Measurements from ENCODE around the gene IZUMO3. TPM values are rescaled to one million over a fixed set of nuclear protein-coding genes. Genes with fewer than 3 reads are reported as not detected.

The IZUMO3 gene
- total and polyA plus RNA-seq, 2 of the 13 experiments (the other 11 are each of a cell fraction or from before 2014, with no cell fraction given) = not detected

DNA sequence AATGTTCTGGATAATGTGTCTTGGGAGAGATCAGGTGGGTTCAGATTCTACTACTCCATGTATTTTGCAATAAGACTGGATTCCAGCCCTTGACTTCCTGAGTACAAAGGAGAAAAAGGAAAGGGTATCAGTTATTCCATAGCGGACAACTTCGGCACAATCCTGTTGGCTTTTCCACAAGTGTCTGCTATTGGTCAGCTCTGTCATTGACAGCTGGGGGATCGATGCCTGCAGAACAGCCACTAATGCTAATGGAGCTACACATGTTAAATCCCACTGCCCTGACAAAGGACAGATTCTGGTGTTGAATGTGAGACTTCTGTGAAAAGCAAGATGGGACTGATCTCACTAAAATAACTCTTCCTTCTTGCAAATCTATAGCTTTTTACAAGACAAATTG lies 41.2 kb downstream of the IZUMO3 start:
- Histone ChIP-seq H3K4me1 (ENCODE audit: insufficient read depth, low read length) (no peaks in the 10 kb centered on the region), H2AFZ (ENCODE audit: low read length) (no peak overlapping the region), H3K27me3 (ENCODE audit: control insufficient read depth in 1 of 2, insufficient read depth in 2 of 2, low read length in 2 of 2) (no peaks in the 10 kb centered on the region), H3K4me2 (ENCODE audit: low read depth, low read length) (no peak overlapping the region), H3K27ac (ENCODE audit: extremely low read length, insufficient read depth, low read length) (no peak overlapping the region), H3K9ac (ENCODE audit: insufficient read depth, low read depth, low read length) (no peak overlapping the region), H3K4me3 (replicated peaks in 1 of 3; ENCODE audit: insufficient read depth in 1 of 3, low read depth in 2 of 3, low read length in 3 of 3) (no peak overlapping the region), H3K79me2 (ENCODE audit: insufficient read depth, low read length) (no peaks in the 10 kb centered on the region), H3K36me3 (replicated peaks in 1 of 2; ENCODE audit: control insufficient read depth in 1 of 2, insufficient read depth in 2 of 2, low read length in 2 of 2) (no peaks in the 10 kb centered on the region), H4K20me1 (ENCODE audit: insufficient read depth, low read length) (no peaks in the 10 kb centered on the region), H3K9me3 (ENCODE audit: low read length) (peaks cover 78% of the 10 kb centered on the region)
- TF ChIP-seq HNRNPUL1 (IDR thresholded peaks at IDR 0.05; ENCODE audit: low read depth, low read length) = no peak
- no peak for TF ChIP-seq ZNF556 (CRISPR knock-in tag; IDR thresholded peaks at IDR 0.05; ENCODE audit: borderline replicate concordance)
- TF ChIP-seq ZNF510 (CRISPR knock-in tag; IDR thresholded peaks at IDR 0.05; ENCODE audit: low read depth) = no peak
- TF ChIP-seq, protein P1, sequence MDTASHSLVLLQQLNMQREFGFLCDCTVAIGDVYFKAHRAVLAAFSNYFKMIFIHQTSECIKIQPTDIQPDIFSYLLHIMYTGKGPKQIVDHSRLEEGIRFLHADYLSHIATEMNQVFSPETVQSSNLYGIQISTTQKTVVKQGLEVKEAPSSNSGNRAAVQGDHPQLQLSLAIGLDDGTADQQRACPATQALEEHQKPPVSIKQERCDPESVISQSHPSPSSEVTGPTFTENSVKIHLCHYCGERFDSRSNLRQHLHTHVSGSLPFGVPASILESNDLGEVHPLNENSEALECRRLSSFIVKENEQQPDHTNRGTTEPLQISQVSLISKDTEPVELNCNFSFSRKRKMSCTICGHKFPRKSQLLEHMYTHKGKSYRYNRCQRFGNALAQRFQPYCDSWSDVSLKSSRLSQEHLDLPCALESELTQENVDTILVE (CRISPR knock-in tag; IDR thresholded peaks at IDR 0.05) = no peak
- no peak for TF ChIP-seq ONECUT2 (CRISPR knock-in tag; IDR thresholded peaks at IDR 0.05)
- TF ChIP-seq RELA (CRISPR knock-in tag; IDR thresholded peaks at IDR 0.05) = no peak
- TF ChIP-seq, protein P2, sequence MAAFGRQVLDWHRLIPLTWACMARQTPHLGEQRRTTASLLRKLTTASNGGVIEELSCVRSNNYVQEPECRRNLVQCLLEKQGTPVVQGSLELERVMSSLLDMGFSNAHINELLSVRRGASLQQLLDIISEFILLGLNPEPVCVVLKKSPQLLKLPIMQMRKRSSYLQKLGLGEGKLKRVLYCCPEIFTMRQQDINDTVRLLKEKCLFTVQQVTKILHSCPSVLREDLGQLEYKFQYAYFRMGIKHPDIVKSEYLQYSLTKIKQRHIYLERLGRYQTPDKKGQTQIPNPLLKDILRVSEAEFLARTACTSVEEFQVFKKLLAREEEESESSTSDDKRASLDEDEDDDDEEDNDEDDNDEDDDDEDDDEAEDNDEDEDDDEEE (CRISPR knock-in tag; IDR thresholded peaks at IDR 0.05) = no peak
- ChIA-PET POLR2A (no interaction called here), CTCF (ENCODE audit: low intra/inter-chr PET ratio, low total read pairs) (no interaction called here)
- DNase-seq (ENCODE audit: low spot score) (no peak), ATAC-seq (no peak), FAIRE-seq (no peak)
- WGBS (ENCODE audit: low lambda C conversion rate) = 29% methylated on average over 3 of the region's 3 CpGs
- in situ Hi-C loops (cut with HindIII; ENCODE audit: extremely low pct_ligation_motif_present, low pct_unique_long_range_greater_than_20kb) = no loop called here
- BruUV-seq (replicated peaks) = no TSS peak
- intact Hi-C loops (cut with micrococcal nuclease; ENCODE audit: unreplicated experiment) = no loop called here
